Left ventricle myocardium inferior (tissue), 1 donor: ENCODE results near the gene GALNT15. TPM values are rescaled to one million over a fixed set of nuclear protein-coding genes. Genes with fewer than 3 reads are reported as not detected.

Experiments
- DNase-seq: peaks from one replicate; pipeline ENCODE4 v3.0.0-alpha.2; 2020
- H3K27ac ChIP-seq: fragments of 200-600 bp; replicated peaks from 2 replicates; pipeline ENCODE4 v1.8.0; 2021
- H3K27me3 ChIP-seq: fragments of 200-600 bp; 2 replicates; pipeline ENCODE4 v1.8.0; 2021; ENCODE audit warnings: low read depth
- H3K36me3 ChIP-seq: fragments of 200-600 bp; 2 replicates; pipeline ENCODE4 v1.8.0; 2021
- H3K4me1 ChIP-seq: fragments of 200-600 bp; 2 replicates; pipeline ENCODE4 v1.8.0; 2021
- H3K4me3 ChIP-seq: fragments of 200-600 bp; 2 replicates; pipeline ENCODE4 v1.8.0; 2021; ENCODE audit warnings: mild to moderate bottlenecking, moderate library complexity
- H3K9me3 ChIP-seq: fragments of 200-600 bp; replicated peaks from 2 replicates; pipeline ENCODE4 v1.8.0; 2021
- intact Hi-C: fragments of 100-400 bp; cut with micrococcal nuclease; formaldehyde crosslinking; loops from one replicate; pipeline ENCODE4 v1.11.0; 2022
- total RNA-seq: library from RNA; stranded (reverse); fragmentation: NEBNext Ultra II Directional; extraction: Animal tissue kit (Norgen Biotek cat#: 25700); gene quantifications from one replicate; pipeline ENCODE4 v1.2.1, GENCODE V29; 2021
- TF ChIP-seq, protein P1 (sequence below): fragments of 200-600 bp; IDR thresholded peaks from 2 replicates; pipeline ENCODE4 v1.8.0; 2021; ENCODE audit warnings: antibody characterized with exemption, mild to moderate bottlenecking, borderline replicate concordance
- donor health status: DM: no; HTN: yes; CAD: no; lungs with severe emphysema.

Gene GALNT15
- total RNA-seq, 1 donor from 2014 or later, result 6.6 TPM

DNA sequence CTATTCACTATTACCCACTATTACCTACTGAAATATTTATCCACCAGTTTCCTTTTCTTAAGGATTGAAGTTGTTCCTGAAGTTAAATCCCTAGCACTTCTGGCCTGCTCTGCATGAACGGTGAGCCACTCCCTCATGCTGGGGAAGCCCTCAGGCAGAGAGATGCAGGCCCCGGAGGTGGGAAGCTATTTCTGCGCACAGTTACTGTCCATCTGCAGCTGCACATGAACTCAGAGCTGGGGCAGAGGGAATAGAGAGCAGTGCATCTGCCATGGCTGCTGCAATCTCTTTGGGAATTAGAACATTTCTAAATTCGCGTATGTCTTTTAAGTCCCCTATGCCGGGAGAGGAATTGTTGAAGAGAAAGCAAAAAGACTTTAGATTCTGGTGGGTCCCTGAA, 6.3 kb upstream of the GALNT15 start:
- H3K4me3 ChIP-seq, result no peak overlapping the region
- TF ChIP-seq, protein P1, sequence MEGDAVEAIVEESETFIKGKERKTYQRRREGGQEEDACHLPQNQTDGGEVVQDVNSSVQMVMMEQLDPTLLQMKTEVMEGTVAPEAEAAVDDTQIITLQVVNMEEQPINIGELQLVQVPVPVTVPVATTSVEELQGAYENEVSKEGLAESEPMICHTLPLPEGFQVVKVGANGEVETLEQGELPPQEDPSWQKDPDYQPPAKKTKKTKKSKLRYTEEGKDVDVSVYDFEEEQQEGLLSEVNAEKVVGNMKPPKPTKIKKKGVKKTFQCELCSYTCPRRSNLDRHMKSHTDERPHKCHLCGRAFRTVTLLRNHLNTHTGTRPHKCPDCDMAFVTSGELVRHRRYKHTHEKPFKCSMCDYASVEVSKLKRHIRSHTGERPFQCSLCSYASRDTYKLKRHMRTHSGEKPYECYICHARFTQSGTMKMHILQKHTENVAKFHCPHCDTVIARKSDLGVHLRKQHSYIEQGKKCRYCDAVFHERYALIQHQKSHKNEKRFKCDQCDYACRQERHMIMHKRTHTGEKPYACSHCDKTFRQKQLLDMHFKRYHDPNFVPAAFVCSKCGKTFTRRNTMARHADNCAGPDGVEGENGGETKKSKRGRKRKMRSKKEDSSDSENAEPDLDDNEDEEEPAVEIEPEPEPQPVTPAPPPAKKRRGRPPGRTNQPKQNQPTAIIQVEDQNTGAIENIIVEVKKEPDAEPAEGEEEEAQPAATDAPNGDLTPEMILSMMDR, result no peak
- no peak overlapping the region for H3K27ac ChIP-seq
- intact Hi-C loops, result no loop called here
- no peaks in the 10 kb centered on the region for H3K9me3 ChIP-seq
- no peaks in the 10 kb centered on the region for H3K27me3 ChIP-seq
- DNase-seq, result no peak
- no peaks in the 10 kb centered on the region for H3K36me3 ChIP-seq
- H3K4me1 ChIP-seq, result peaks cover 5% of the 10 kb centered on the region

DNA sequence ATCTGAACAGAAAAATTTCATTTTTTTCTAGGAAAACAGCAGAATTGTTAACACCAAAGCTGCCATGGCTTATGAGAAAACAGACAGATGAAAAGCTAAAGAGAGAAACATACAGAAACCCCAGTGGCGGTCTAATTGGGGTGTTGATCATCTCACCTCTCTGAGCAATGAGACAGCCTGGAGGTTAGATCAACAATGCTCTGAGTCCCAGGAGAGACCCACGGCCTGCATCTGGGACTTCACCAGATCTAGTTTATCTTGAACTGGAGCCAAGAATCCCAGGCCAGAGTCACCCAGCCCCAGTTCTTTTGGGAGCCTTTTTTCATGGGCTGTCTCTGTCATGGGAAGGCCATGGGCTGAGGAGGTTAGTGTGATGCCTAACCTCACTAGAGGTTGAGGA, 3.5 kb upstream of the GALNT15 start:
- intact Hi-C loops, result no loop called here
- Histone ChIP-seq H3K27me3 (no peaks in the 10 kb centered on the region), H3K9me3 (no peaks in the 10 kb centered on the region), H3K4me3 (no peak overlapping the region), H3K36me3 (no peaks in the 10 kb centered on the region), H3K4me1 (peaks cover 31% of the 10 kb centered on the region), H3K27ac (no peak overlapping the region)
- DNase-seq, result no peak
- TF ChIP-seq, protein P1, result no peak

GRCh38 chr3:16171825-16172224, 2.7 kb upstream of the GALNT15 start:
- peaks cover 31% of the 10 kb centered on the region for H3K4me1 ChIP-seq
- no peaks in the 10 kb centered on the region for H3K27me3 ChIP-seq
- H3K36me3 ChIP-seq, result no peaks in the 10 kb centered on the region
- no peak overlapping the region for H3K4me3 ChIP-seq
- intact Hi-C loops, result no loop called here
- no peak for DNase-seq
- H3K9me3 ChIP-seq, result no peaks in the 10 kb centered on the region
- H3K27ac ChIP-seq, result no peak overlapping the region
- TF ChIP-seq, protein P1, result no peak

GRCh38 chr3:16173283-16174025, 1.0 kb upstream of the GALNT15 start:
- peak overlapping the region; percentile 77 for H3K27ac ChIP-seq
- H3K36me3 ChIP-seq, result no peaks in the 10 kb centered on the region
- DNase-seq, result no peak
- H3K27me3 ChIP-seq, result peaks cover 4% of the 10 kb centered on the region
- H3K9me3 ChIP-seq, result no peaks in the 10 kb centered on the region
- intact Hi-C loops, result no loop called here
- peaks cover 42% of the 10 kb centered on the region for H3K4me1 ChIP-seq
- TF ChIP-seq, protein P1, result no peak
- peak overlapping the region; percentile 64 for H3K4me3 ChIP-seq

- Histone ChIP-seq H3K27me3 (peaks cover 4% of the 10 kb centered on the region), H3K27ac (peak overlapping the region; percentile 77), H3K4me1 (peaks cover 46% of the 10 kb centered on the region), H3K4me3 (peak overlapping the region; percentile 64), H3K36me3 (no peaks in the 10 kb centered on the region), H3K9me3 (no peaks in the 10 kb centered on the region)
- intact Hi-C loops, result no loop called here
- DNase-seq, result no peak
- TF ChIP-seq, protein P1, result no peak
These were observed 489 bp upstream of the GALNT15 start for GRCh38 chr3:16174026-16174355.
